ENCODE data around the gene CDC42BPA. TPM values are rescaled to one million over a fixed set of nuclear protein-coding genes. Genes with fewer than 3 reads are reported as not detected.

CDC42BPA gene
- total and polyA plus RNA-seq, 8 donors: 6.2 to 198 (median 64.5) TPM

Small RNA genes within 50 kb of the gene (small RNA-seq; reads per million reads assigned to genes)
- gene AL353689.1: 0 reads per million in 4 donors

Other genes with a start within 250 kb of the CDC42BPA start
- 10 to 100 TPM in 3 of 5 donors, 1 to 10 TPM in 2; 4.7 to 34.1 (median 10.3) TPM for gene ZNF678, start 245.1 kb upstream of the CDC42BPA start, total RNA-seq
- 1 to 10 TPM in 2 of 3 donors, under 1 TPM in 1; 0.65 to 2.4 (median 2.2) TPM for gene ZNF678, start 245.1 kb upstream of the CDC42BPA start, polyA plus RNA-seq

All from stomach (tissue), 8 donors.